MM.1S (cell line): ENCODE results near the gene DSCAM.

ENCODE experiments used
- EZH2phosphoT487 ChIP-seq: fragments of 300-600 bp; sonication (generic); IDR thresholded peaks from 2 replicates; pipeline ENCODE4 v1.6.1; 2018; ENCODE audit warnings: antibody characterized with exemption, low read length
- TF ChIP-seq, protein P1 (sequence below): fragments of 300-600 bp; sonication (generic); IDR thresholded peaks from 2 replicates; pipeline ENCODE4 v1.5.1; 2016; ENCODE audit warnings: antibody characterized with exemption, low read length, mixed read lengths

DNA sequence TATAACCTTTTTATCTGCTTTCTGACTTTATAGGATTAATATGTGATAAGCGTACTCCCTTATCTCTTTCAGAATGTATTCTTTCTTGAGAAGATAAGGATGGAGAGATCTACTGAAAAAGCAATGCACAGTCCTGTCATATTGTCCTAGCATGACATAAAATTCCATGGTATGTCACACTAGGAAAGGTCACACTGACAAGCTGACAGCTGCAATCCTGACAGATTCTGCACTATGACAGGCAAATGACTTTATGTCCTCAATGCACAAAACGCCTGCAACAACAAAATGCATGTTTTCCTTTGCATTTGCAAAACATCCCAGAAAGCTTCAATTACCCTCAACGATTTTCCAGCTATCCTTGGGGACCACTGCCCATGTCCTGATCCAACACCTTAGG is 393.8 kb downstream of the DSCAM start:
- TF ChIP-seq, protein P1, sequence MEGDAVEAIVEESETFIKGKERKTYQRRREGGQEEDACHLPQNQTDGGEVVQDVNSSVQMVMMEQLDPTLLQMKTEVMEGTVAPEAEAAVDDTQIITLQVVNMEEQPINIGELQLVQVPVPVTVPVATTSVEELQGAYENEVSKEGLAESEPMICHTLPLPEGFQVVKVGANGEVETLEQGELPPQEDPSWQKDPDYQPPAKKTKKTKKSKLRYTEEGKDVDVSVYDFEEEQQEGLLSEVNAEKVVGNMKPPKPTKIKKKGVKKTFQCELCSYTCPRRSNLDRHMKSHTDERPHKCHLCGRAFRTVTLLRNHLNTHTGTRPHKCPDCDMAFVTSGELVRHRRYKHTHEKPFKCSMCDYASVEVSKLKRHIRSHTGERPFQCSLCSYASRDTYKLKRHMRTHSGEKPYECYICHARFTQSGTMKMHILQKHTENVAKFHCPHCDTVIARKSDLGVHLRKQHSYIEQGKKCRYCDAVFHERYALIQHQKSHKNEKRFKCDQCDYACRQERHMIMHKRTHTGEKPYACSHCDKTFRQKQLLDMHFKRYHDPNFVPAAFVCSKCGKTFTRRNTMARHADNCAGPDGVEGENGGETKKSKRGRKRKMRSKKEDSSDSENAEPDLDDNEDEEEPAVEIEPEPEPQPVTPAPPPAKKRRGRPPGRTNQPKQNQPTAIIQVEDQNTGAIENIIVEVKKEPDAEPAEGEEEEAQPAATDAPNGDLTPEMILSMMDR = no peak
- TF ChIP-seq EZH2phosphoT487 = no peak
